Inferior parietal cortex (tissue), 1 donor: ENCODE measurements around the gene CAMK1D.

ENCODE experiments used
- DNase-seq: peaks from one replicate; pipeline ENCODE4 v3.0.0-alpha.2; 2016; ENCODE audit errors: extremely low spot score

CAMK1D gene

DNA sequence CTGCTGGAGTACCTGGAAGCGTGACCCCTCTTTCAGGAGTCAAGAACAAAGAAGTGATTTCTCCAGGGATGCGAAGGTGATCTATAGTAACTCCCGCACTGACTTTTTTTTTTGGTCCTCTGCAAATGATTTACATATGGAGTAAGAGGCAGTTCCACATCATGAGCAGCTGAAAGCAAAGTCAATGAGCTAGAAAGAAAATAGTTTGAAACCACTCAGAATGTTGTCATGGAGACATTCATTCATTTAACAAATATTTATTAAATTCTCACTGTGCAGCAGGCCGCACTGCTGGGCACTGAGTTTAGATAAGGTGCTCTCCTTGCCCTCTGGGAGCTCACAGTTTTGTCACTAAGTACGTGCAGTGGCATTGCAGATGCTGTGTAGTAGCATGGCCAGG, 206.7 kb downstream of the CAMK1D start:
- no peak for DNase-seq

DNA sequence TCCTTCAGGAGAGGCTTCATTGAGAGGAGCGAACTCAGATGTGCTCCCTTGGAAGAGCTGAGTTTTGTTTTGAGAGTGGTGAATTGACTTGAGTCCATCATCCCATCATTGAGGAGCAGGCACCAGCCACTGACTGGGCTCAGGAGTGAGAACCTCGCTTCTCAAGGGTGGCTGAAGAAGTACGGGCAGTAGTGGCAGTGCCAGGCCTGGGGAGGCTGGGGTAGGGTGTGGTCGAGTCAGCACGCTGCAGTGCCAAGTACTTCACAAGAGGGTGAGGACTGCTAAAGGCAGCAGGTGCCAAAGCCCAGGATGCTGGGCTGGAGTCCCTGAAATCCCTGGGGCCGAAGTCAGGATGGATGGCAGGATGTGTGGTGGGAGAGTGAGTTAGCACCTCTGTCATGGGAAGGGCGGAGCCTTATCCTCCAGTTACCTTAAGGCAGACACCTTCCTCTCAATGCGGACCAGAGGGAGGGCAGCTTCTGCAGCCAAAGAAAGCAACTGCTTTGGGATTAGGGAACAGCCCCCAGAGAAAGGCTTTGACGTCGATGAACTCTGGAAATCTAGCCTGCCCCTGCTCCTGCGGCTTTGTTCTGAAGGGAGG, 210.3 kb downstream of the CAMK1D start:
- no peak for DNase-seq

DNA sequence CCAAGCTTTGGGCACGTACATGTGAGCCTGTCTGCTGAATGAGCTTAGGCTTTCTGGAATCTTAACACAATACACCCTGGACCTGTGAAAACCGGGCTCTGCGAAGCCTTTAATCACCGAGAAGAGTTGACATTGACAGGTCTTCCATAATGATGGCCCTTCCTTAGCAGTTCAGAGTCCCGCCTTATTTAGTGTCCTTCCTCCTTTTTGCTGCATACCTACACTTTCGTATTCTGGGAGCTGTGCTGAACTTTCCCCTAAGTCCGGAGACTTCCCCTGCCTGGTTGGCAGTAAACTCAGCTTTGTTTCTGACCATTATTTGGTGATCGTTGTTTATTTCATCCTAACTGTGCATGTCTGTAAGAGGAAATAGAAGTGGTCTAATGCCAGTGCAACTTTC, 212.0 kb downstream of the CAMK1D start:
- no peak for DNase-seq

DNA sequence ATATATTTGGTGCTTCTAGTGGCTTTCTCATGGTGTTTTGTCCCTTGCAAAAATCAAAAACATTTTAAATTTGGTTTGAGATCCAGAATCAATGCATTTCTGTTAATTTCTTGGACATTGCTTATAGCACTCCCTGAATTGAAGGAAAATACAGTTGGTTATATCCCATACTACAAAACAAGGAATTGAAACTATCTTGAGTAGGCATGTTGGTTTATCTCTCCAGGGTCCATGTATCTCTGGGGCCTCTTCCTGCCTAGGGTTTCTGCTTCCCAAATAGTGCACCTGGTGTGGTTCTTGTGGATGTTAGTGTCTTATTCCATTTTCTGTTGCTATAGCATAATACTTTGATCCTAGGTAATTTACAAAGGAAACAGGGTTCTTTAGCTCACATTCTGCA, 212.4 kb downstream of the CAMK1D start:
- DNase-seq = no peak

DNA sequence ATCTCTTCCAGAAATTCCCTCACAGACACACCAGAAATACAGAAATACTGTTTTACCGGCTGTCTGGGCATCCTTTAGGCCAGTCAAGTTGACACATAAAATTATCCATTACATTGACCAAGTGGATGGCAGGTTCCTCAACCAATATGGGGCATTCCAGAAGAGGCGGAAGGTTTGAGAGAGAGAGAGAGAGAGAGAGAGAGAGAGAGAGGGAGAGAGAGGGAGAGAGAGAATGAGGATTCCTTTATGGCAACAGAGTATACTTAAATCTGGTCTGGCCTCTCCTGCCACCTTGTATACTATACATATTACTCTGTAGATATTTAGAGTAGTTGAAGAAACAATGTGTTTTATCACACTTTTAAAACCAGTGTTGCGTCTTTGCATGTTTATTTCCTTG, 214.1 kb downstream of the CAMK1D start:
- no peak for DNase-seq

DNA sequence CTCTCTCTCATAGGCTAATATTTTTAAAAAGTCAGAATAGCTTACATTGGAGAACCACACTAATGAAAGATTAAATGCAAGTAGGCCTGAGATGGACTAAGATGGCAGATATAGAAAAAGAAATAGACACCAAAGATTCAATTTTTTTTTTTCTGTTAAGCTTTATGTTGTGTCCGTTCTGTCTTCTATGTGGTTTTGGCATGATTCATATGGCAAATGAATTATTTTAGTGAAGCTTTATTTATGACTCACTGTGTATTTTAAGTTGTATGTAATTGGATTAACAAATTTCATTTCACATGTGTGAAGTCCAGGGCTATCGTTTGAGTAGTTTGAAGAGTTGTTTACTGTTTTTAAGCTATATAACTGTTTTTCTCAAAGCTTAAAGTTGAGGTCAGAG, 214.8 kb downstream of the CAMK1D start:
- DNase-seq = no peak

DNA sequence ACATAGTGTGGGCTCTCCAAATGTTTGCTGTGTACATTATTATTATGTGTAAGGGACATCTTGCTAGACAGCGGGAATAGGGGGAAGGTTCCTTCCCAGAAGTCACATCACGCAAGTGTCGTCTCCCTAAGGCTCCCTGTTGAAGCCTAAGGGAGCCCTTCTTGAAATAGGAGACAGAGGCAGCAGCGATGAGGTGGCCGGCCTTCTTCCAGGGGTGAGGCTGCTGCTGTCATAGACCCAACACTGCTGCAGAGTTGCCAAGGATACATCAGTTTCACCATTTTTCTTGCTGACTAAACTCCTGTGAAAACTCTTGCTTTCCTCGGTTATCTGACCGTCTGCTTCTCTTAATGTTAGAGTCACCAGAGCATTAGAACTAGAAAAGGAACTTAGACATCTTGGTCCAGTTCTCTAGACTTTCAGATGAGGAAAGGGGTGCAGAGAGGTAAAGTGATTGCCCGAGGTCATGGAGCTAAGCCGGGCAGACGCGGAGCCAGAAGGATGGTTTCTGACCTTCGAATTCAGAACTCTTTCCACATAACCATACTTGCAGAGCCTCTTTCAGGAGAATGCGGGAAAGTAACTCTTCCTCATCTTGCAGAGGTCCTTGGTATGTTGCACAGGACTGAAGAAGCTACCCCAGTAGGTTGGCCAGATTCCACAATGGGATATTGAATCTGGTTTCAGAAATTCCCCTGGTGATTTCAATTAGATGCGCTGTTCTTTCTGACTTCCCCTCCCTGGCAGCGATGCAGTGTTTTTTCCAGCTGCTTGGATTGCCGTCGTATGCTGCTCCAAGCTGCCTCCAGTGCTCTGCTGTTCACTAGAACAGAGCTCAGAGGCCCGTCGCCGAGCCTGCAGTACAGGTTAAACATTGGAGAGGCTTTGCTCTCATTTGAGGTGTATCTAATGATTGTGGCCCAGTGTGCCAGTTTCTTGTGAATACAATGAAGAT, 217.1 kb downstream of the CAMK1D start:
- no peak for DNase-seq

DNA sequence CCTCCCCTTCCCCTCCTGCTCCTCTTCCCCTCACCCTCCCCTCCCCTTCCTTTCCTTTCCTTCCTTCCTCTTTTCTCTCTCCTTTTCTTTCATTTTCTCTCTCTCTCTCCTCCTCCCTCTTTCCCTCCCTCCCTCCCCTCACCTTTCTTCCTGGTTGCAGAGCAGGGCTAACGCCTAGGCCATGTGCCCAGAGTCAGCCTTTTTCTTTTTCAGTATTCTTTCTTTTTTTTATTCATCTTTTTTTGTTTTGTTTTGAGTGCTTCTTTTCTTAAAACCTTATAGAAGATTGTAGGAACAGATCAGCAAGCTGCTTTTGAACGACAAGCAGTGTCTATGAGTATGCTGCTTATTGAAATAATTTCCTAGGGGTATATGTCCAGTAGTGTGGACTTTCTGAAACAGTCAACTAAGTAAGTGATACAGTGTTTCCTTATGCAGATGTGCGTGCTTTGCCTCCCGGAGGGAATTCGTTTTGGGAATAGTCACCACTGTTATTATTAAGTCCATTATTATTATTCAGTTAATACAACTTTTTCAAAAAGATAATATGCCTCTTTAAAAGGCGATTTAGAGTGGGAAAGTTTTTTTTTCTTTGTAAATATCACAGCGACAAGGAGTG, 219.2 kb downstream of the CAMK1D start:
- DNase-seq = no peak

DNA sequence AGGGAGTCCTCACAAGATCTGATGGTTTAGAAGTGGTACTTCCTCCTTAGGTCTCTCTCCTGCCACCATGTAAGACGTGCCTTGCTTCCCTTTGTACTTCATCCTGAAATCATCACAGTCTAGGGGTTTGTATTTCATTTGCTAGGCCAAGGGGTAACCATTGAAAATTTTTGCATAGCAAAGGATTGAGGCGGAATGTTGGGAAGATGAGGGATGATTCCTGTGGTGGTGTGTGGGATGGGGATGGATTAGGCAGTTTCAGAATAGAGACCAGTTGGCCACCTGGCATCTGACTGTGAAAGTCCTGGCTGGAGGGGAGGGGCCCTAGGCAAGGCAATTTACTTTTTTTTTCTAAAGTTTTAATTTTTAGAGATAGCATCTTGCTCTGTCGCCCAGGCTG, 222.9 kb downstream of the CAMK1D start:
- no peak for DNase-seq

DNA sequence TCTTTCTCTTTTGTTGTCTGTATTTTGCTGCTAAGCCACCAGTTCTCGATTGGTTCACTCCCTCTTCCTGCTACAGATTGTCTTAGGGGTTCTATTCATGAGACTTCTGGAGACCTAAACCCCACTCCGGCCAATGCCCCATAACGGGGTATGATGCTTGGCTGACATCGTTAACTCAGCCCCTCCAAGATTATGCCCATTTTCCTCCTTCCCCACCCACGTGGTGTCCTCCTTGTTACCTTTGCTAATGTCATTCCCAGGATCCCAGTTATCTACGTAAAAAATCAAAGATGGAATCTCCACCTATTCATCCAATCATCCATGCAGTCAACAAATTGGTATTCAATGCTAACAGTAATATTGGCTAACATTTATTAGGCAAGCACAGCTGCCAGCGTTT, 228.3 kb downstream of the CAMK1D start:
- no peak for DNase-seq

DNA sequence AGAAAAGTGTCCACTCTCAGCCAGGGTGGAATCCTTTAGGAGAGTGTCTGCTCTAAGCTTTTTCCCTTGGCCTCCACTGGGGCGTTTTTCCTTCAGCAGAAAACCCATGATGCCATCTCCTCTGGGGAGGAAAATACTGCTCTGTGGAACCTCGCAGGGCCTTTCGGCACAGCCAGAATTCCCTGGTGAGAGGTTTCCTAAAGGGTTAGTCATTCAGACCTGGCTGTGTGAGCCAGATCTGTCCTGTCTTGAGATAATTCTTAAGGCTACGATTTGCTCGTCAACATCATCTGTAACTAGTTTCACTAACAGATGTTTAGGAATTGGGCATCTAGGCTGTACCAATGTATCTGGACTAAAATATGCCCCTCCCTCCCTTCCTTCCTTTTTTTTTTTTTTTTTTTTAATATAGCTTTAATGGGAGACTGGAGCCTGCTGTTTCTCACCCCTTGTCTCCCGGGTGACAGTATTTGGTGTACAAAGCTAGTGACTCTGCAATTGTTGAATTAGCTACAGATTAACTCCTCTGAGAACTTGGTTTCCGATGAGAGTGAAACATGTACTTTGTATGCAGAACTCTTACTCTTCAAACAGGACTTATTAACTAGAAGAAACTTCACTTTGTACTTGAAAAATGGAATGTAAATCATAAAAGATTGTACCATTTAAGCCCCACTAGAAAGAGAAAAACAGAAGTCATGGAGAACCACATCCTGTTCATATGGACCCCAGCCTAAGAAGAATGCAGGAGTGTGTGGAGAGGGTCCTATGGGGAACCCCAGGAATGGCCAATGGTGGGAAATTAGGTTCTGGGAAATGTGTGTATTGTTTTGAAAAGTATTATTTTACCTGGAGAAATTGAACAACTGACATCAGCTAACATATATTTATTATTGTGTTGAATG, 230.9 kb downstream of the CAMK1D start:
- no peak for DNase-seq

DNA sequence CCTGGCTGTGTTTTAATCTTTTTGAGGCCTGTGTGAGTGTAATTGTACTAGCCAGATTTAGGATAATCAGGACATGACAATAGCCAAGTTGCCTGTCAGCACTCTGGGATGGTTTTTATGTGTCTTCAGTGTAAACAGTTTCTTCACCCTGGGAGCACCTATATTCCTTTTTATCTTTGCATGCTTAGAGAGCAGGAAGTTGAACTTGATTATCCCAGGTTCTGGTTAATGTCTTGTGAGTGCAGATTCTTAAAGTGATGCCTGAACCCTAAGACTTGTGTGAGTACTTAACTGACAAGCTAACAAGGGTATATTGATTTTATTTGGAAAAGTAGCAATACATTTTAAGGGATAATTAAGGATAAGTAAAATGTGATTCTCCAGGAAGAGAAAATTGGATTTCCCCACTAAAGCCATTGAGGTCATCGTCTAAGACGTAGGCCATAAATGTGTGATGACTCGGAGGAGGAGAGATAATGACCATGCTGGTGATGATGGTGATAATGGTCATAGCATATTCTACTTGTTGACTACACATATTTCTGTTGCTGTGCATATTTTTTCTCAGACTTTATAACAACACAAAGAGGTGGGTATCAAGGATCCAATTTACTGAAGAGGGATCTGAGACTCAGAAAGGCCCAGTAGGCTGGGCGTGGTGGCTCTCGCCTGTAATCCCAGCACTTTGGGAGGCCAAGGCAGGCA, 234.7 kb downstream of the CAMK1D start:
- DNase-seq = no peak

DNA sequence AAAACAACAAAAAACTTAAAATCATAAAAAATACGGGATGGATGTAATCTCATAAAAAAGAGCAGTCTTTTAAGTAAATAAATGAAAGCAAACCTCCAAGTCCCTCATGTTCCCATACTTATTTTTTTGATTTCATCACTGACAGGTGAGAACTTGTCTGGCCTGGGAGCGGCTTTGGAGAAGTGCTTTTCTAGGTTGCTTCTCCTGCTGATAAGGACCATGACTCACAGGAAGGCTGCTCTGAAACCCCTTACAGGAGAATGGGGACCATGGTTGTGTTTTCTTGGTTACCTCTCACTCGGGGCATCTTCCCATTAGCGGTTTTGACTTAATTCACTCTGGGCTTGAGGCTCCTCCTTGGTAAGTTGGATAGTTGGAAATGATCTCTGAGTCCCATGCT, 237.4 kb downstream of the CAMK1D start:
- DNase-seq = no peak

DNA sequence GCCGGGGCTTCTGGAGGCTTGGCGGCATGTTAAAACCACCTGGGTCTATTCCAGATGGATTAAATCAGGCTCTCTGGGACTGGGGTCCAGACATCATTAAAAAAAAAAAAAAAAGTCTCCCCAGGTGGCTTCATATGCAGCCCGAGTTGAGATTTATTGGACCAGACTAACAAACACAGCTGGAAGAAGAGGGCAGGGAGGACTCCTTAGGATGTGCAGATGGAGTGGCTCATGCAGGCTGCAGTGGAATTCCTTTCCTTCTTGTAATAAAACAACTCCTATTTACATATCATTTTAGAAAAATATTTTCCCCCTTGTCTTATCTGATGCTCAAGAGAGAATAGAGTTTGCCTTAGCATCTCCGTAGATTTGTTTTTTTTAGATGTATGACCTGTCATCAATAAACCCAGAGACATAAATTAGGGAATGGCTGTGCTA, 238.1 kb downstream of the CAMK1D start:
- DNase-seq = no peak

DNA sequence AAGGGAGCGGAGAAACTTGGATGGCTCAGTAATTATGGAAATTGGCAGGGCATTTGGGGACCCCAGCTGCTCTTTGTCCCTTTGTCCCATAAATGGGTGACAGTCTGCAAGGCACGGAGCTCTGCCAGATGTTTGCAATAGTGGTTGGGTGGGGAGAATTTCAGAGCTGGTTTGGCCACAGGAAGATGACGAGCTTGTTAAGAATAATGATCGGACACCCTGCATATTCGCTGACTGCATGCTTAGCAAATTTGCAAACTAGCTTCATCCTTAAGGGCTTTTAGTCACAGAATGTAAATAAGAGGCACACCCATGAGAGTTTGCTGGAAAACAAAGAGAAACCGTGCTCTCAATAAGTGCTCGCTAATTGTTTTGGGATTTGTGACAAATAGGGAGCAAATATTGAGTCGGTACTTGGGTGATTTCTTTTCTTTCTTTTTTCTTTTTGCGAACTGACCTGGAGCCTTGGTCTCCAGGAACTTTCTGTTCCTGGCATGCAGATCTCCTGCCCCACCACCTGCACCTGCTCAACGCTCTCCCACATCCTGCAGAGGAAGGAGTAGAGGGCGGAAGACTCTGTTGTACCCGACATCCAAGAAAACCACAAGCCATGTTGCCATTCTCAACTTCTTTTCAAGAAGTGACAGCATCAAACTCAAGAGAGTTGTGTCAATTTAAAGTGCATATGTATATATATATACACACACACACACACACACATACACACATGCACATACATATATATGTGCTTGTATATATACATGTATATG, 238.9 kb downstream of the CAMK1D start:
- no peak for DNase-seq

DNA sequence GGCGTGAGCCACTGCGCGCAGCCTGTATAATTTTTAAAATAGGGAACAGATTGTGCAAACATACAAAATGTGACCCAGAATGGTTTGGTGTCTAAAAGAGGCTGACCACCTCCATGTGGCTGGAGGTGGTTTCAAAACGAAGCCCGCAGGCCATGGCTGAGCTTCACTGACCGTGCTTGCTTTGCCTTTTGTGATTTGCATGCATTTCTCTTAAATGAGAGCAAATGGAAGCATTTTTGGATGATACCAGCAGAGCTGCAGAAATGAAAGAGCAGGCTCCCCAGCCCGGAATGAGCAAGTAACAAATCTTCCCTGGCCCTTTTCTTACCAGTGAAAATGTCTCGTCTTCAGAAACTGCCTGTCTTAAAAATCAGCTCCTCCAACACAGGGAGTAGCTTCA, 239.9 kb downstream of the CAMK1D start:
- DNase-seq = no peak

DNA sequence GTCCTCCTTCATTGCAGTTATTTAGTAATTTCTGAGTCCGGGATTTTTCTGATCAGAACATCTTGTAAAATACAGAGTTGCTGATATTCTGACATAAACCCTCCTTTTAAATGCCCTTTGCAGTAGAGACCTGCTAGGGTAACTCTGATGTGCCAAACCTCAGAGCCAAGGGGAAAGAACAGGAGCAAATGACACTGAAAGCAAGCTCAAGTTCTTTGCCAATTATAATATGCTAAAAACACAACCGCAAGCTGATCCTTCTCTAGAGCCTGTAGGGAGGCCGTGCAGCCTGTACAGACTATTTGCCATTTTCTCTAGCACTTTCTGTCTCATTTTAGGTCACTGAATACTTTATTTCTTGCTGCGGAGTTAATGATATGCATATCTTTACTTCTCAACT, 240.4 kb downstream of the CAMK1D start:
- DNase-seq = no peak

DNA sequence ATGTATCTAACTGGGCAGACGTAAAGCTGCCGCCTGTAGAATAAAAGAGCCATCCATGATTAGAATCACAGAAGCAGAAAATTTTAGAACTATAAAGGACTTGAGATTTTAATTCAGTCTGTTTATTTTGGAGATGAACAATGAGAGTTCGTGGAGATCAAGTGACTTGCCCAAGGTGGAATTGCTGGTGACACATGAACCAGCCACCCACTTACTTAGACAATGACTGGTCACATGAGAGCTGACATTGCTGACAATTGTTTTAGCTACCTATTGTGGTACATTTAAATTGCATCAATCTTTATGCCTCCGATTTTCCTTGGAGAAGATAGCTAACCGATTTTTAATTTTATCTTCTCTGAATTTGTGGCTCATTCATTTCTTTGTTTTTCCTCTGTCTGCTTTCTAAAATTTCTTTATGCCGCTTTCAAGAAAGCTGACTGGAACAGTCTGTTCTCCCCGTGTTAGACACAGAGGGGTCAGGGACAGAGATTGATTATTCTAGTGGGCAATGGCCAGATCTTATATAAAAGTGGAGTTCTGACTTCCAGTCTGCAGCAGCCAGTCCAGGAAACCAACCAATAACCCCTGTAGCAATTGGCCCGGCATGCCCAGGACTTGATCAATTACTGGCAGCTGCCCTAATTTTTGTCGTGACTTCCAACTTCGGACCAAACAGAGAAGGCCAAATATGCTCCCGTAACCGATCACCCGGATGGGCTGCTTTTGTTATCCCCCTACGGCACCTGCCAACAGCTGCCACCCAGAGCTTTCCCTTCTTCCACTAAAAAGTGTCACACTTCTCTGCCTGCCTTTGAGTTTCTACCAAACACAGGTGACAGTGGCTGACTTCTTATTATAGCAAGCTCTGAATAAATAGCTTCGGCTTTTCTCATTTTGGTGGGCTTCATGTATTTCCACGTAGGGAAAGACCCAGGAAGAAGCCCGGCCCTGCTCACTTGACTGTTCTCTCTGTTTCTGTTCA, 241.6 kb downstream of the CAMK1D start:
- no peak for DNase-seq

DNA sequence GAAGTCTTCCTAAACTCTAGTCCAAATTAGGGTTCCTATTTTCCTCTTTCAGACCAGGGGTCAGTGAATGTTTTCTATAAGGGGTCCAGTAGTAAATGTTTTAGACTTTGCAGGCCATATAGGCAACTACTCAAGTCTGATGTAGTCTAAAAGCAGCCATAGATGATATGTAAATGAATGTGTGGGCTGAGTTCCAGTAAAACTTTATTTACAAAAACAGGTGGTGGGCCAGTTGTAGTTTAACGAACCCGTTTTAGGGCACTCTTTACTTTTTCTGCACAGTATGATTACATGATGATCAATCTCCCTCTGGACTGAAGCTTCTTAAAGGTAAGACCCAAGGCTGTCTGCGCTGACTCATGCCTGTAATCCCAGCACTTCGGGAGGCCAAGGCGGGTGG, 243.6 kb downstream of the CAMK1D start:
- DNase-seq = no peak
